ENCODE results near the gene NOD2.
A peak's percentile ranks its signal among the peaks of the same experiment; 100 is the strongest.

NOD2 gene

DNA sequence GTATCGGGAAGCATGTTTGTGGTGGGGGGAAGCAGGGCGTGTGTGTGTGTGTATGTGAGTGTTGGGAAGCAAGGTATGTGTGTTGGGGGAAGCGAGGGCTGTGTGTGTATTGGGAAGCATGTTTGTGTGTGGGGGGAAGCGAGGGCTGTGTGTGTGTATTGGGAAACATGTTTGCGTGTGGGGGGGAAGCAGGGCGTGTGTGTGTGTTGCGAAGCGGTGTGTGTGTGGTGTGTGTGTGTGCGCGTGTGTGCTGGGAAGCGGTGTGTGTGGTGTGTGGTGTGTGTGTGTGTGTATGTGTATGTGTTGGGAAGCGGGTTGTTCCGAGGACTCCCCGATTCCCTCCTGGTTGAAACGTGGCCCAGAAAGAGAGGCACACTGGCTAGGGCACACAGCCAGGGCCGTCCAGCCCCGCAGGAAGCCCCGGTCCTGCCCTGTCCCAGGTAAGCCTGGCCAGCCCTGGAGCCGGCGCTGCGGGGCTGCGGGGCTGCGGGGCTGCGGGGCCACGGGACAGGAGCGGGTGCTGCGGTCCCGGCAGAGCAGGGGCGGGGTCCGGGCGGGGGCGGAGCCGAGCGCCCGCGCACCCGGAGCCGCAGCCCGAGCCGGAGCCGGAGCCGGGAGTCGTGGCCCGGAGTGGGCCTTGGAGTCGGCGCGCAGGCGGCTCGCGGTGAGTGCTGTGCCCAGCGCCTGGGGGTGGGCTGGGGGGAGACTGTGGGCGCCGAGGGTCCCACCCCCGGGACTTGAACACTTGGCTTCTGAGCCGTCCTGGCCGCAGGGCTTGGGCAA is at the start of gene NOD2:
NOD2 (plus strand) TSS at position 608 of the 783 bp plus-strand sequence. CDS start 5,890 bp downstream, outside the sequence.
- DNase-seq (ENCODE audit: low spot score) = no peak

GRCh38 chr16:50644245-50644644 is 49.2 kb upstream of the NOD2 start:
- DNase-seq (ENCODE audit: low spot score) = no peak

DNA sequence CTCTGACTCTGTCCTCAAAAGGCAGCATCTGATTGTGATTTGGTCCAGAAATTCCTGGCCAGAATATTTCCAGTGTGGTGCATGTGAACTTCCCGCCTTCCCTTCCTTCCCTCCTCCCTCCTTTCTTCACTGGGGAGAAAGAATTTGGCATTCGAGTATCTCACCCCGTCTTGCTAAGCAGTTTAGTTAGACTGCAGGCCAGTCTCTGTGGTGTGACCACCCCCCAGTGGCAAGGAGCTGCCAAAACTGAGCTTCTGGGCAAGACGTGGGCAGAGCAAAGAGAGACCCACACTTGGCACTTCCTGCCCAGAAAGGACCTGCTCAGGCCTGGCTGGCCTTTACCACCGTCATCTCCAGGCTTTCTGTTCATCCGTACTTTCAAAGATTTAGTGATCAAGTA is 48.7 kb upstream of the NOD2 start:
- DNase-seq (ENCODE audit: low spot score) = no peak

DNA sequence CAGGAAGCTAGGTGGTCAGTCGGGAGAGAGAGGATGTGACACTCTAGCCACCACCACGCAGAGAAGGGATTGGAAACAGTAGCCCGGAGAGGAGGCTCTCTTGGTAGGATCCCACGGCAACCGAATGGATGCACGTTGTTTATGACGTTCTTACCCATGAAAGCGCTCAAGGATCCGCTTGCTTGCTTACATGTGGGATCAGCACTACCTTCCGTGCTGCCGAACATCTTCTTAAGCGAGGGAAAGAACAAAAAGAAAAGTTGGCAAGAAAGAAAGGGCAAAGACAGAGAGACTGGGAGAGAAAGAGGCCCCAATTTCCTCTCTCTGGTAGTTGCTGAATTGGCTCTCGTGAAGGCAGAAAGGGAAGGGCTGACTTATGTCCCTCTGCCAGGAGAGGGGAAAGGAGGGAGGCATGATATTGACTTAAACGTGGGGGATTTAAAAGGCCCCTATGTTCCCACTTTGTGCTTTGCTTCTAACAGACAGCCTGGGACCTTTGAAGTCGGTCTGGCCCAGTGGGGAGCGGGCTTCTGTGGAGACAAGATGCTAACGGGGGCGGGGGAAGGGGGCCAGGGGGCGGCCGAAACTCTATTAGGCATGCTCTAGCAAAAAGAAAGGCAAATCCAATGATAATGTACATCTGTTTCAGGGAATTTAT is 47.7 kb upstream of the NOD2 start:
- DNase-seq (ENCODE audit: low spot score) = no peak

DNA sequence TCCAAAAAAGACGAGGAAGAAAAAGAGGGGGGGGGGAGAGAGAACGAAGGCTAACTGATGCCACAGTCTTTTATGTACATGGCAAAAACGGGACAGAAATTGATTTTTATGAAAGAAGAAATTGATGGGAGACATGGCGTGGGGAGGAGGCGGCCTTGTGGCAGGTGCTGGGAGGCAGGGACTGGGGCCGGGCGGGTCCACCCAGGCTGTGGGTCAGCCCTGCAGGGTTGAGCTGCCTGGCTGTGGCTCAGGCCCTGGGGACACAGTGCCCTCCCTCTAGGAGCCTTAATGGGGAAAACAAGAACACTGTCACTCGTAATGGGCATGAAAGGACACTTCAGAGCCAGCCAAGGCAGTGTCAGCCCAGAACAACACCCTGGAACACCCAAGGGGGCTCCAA is 47.1 kb upstream of the NOD2 start:
- no peak for DNase-seq (ENCODE audit: low spot score)

- no peak for DNase-seq (ENCODE audit: low spot score)
These were observed 41.5 kb upstream of the NOD2 start for GRCh38 chr16:50651835-50652438.

DNA sequence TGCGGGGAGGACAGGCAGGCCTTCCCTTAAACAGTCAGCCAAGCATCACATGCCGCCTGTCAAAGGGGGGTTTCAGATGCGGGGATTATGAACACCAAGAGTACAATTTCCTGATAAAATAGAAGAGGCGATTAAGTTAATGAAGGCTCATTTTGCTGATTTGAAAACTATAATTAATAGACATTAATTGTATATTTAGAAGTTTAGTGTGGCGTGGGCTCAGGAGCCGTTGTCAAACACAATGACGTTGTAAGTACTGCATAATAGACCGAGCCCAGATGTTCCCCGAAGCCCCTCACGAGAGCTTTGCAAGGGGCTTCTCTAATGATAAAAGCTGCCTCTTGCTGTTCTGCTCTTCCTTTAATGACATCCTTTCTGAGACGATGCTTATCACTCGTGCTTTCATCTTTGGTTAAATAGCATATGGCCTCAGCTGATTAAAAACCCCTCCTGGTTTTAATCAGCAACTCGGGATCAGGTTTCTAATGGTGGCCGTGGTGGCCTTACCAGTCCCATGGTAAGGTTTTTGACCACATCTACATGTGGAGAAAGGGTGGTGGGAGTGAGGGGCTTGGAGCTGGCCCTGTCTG is 40.5 kb upstream of the NOD2 start:
- no peak for DNase-seq (ENCODE audit: low spot score)

DNA sequence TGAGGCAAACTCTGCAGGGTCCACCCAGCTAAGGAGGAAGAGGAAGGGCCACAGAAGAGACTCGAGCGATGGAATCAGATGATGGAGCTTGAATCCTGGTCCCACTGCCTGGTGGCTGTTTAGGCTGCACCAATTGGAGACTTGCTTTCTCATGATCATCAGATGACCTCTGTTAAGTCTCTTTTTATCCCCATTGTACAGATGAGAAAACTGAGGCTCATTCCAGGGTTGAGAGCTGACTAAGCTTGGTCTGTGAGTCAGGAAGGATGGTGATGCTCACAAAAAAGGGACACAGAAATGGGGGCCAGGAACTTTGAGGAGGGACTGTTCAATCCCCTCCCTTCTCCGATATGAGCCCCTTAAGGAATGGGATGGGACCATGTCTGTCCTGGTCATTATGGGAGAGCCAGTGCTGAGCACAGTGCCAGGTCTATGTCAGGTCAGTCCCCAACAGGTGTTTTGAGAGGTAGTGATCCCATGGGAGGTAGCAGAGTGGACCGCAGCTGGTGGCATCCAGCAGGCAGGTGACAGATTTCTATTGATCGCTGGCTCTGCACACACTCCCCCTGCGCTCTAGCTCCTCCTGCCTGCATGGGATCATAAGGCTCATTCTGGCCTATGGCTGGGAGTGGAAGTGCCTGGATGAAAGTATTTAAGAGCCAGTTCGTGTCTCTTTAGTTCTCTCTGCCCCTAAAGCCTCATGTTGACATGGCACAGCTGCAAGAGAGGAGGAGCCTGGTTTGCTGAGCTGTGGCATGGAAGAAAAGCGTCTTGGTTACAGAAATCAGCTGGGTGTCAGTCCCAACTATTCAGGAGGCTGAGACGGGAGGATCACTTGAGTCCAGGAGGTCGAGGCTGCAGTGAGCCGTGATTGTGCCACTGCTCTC is 39.5 kb upstream of the NOD2 start:
- no peak for DNase-seq (ENCODE audit: low spot score)

- no peak for DNase-seq (ENCODE audit: low spot score)
These were observed 37.8 kb upstream of the NOD2 start for GRCh38 chr16:50655558-50656055.

GRCh38 chr16:50657241-50657640 is 36.2 kb upstream of the NOD2 start:
- DNase-seq (ENCODE audit: low spot score) = no peak

- no peak for DNase-seq (ENCODE audit: low spot score)
These were observed 33.6 kb upstream of the NOD2 start for GRCh38 chr16:50659806-50660205.

DNA sequence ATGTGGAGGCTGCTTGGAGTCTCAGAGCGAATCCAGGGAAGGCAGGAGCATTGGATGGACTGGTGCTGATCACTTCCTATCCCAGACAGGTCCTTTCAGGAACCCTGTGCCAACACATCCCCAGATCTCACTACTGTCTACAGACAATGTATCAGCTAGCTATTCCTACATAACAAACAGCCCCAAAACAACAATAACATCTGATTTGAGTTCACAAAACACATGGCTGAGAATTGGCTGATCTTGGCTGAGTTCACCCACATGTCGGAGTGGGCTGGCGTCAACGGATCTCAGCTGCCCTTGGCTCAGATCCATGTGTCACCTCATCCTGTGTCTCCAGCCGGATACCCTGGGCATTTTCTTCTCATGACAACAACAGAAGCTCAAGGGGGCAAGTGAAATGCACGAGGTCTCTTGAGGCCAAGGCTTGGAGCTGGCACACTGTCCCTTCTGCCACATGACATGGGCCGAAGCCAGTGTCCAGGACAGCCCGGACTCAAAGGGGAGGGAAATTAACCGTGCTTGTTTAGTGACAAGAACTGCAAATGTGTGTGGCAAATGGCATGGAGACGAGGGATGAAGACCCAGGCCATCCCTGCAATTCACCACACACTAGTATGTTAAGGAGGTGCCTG is 31.0 kb upstream of the NOD2 start:
- no peak for DNase-seq (ENCODE audit: low spot score)

- DNase-seq (ENCODE audit: low spot score) = no peak
These were observed 29.1 kb upstream of the NOD2 start for GRCh38 chr16:50664270-50664669.

DNA sequence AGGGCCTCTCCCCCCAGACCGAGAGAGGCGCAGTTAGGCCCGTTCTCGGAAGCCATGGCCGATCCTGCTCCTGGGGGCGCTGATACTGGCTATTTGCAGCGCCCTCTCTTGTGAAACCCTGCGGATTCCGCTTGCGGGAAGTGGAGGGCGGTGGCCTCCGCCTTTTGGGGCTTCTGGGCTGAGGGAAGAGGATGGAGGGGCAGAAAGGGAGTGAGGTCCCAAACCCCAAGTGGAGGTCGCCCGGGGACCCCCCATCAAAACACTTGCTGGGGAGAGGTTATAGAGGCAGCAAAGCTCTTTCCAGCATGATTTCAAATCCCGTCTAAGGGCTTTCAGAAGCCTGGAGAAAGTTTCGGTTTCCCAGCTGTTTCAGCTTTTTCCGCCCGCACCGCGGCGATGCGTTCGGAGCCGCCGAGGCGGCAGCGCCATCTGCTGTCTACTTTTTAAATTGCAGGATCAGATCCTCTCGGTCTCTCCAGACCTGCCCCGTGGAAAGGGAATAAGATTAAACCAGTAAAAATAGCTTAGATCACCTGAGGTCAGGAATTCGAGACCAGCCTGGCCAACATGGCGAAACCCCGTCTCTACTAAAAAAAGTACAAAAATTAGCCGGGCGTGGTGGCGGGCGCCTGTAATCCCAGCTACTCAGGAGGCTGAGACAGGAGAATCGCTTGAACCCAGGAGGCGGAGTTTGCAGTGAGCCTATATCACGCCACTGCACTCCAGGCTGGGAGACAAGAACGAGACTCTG is 28.1 kb upstream of the NOD2 start:
- peak; percentile 88 for DNase-seq (ENCODE audit: low spot score)

DNA sequence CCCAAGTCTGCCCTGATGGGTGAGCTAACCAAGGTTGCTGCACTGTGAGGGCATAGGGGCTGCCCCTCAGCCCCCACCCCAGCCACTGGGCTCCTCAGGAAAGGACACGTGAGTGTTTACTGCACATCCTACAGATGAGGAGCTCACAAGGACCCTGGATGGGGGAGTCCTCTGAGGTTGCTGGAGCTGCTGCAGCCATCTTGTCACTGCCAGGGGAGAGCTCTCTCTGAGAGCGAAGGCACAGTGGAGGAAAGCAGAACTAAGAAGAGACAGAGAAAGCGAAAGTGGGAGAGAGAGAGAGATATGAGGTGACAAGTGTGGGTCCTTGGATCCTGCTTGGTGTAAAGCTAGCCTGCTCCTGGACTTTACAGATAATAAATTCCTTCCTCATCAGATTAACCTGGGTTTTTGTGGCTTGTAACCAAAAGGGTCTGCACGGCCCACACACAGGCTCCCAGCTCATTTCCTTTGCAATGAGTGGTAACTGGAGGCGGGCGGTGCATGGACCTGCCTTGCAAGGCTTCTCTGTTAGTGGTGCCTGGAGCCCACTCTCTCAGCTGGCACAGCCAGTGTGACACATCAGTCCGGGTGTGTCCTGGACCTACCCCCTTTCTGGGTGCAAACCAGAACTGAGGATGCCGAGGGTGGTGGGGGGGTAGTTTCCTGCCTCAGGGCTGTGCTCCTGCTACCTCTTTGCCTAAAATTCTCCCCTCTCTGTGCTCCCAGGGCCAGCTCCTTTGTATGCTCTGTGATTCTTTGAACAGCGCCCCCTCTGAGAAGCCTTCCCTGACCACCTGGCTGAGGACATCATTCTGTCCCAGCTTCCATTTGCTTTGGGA is 26.5 kb upstream of the NOD2 start:
- DNase-seq (ENCODE audit: low spot score) = no peak

DNA sequence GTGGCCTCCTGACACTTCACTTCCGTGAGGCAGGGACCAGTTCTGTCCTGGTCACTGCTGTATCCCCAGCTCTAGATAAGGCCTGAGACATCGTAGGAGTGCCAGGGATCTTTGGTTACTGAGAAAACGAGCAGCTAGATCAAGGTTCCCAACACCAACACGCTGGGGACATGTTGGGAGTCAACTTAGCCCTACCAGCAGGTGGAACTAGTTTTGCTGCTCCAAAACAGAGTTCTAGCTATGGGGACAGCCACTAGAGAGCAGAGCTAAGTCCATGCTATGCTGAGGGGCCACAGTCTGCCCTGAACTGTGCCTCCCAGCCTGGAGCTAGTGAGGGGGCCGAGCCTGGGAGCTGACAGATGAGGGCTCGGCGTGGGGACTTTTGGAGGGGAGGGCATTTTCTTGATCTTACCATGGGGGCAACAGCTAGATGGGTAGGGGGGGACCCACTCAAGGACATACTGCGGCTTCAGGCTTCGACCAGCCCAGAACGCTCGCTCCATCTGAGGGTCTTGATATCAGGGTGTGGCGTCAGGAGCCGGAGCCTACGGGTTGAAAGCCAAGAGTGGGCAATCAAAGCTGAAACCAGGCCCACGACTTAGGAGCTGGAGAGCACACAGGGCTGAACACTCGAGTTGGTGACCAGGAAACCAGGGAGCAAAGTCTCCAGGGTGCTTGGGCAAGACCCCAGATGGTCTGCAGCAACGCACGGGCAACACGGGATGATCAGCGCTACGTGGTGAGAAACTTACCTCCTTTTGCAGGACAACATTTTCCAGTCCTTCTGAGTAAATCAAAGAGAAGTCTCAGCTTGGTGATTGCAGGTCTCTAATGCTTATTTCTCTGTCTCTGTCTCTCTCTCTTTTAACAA is 25.7 kb upstream of the NOD2 start:
- DNase-seq (ENCODE audit: low spot score) = no peak

DNA sequence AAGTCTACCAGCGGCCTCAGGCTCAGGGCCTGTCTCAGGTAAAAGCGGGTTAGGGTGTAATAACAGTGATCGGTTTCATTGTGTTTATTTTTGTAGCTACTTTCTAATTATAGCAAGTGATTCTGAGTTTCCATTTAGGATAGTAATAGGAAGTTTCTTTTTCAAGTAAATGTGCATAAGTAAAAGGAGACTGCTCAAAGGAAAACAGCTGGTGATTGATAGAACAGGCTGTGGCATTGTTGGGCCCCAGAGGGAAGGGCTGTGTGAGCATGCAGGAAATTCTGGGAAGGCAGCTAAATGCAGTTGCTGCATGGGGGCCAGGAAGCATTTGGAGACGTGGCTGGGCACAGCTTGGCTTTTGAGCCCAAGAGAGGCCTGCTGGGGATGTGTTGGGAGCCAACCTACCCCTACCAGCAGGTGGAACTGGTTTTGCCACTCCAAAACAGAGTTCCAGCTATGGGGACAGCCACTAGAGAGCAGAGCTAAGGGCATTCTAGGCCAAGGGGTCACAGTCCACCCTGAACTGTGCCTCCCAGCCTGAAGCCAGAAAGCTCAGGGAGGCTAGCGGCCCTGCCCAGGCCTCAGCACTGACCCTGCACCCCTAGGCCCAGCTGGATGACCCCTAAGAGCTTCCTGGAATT is 24.9 kb upstream of the NOD2 start:
- no peak for DNase-seq (ENCODE audit: low spot score)

DNA sequence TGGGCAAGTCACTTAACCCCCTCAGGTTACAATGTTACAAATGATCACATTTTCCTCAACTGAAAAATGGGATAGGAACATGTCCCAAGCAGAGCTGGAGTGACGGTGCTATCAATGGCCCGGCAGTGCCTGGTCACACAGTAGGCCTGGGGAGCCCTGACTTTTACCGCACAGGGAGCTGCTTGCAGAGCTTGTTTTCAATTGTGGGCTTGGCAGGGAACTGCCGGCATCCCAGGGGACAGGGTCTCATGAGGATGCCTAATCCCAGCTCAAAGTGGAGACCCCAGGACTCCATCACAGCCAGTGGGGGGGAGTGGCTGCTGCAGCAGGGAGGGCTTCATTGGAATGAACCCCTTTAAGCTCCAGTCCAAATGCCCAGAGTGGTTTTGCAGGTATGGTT is 23.7 kb upstream of the NOD2 start:
- DNase-seq (ENCODE audit: low spot score) = no peak

All from left forelimb (tissue), 1 donor.